ENCODE data around the gene TFPI2. TPM values are rescaled to one million over a fixed set of nuclear protein-coding genes. Genes with fewer than 3 reads are reported as not detected.

TFPI2 gene
- total and polyA plus RNA-seq, 8 donors = 0.28 to 15.2 (median 3.5) TPM; not detected in 1

DNA sequence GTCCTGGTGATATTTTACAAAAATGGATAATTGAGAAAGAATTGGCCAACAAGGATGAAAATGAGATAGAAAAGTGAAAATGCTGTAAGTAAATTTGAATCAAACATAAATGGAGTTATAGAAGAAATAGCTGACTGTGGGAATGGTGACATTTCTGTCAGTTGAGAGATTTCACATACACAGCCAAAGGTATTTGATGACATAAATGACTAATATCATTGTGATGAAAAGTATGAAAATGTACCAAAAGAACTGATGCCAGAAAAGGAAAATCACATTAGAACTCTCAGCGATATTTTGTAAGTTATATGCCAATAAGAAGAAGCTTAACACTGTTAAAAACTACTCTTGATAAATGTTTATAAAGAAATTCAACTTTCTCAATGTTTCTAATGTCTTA lies 54.9 kb downstream of the TFPI2 start:
- no peak for TF ChIP-seq CTCF (IDR thresholded peaks at IDR 0.05)

More for the DNA sequence above, 54.9 kb downstream of the TFPI2 start:
- DNase-seq = no peak
- H3K27ac ChIP-seq = no peak overlapping the region
- no peaks in the 10 kb centered on the region for H3K9me3 ChIP-seq
- no peak overlapping the region for H3K4me3 ChIP-seq
- no peaks in the 10 kb centered on the region for H3K27me3 ChIP-seq
- 50 to 68% (median 64%) methylated on average over 1 of the region's 1 CpG for WGBS, 5 donors
- intact Hi-C loops (cut with DNase I; ENCODE audit: low total_unique reads) = no loop called here
- H3K36me3 ChIP-seq = no peaks in the 10 kb centered on the region
- H3K4me1 ChIP-seq = peaks cover 0 to 15% (median 6%) of the 10 kb centered on the region in 4 donors

Small RNAs within 50 kb of the gene (small RNA-seq; reads per million reads assigned to genes)
- 0 reads per million in 4 donors for gene AC002076.2

Other genes starting within 250 kb of the TFPI2 start
- gene GNGT1, start 15.8 kb upstream of the TFPI2 start, total RNA-seq = not detected
- gene GNGT1, start 15.8 kb upstream of the TFPI2 start, polyA plus RNA-seq = not detected
- 10 to 100 TPM in 4 of 5 donors, 1 to 10 TPM in 1; 2.0 to 32.6 (median 21.5) TPM for gene GNG11, start 31.0 kb upstream of the TFPI2 start, total RNA-seq
- gene GNG11, start 31.0 kb upstream of the TFPI2 start, polyA plus RNA-seq = 10 to 100 TPM; 13.5 to 37.9 (median 37.8) TPM
- 10 to 100 TPM in 4 of 5 donors, 1 to 10 TPM in 1; 4.1 to 43.5 (median 19.7) TPM for gene BET1, start 113.6 kb upstream of the TFPI2 start, total RNA-seq
- 10 to 100 TPM; 16.3 to 30.5 (median 29.6) TPM for gene BET1, start 113.6 kb upstream of the TFPI2 start, polyA plus RNA-seq

Data from stomach (tissue), 9 donors.